ENCODE measurements around the gene IFITM5. TPM values are rescaled to one million over a fixed set of nuclear protein-coding genes. Genes with fewer than 3 reads are reported as not detected.
"Not testable (repeated sequence)": the region's sequence is repeated elsewhere in the genome, so short reads cannot be mapped to it uniquely, and the experiment has no call there.

IFITM5 gene
- total and polyA plus RNA-seq, 8 donors, result 0.18 to 0.91 (median 0.57) TPM; not detected in 4

- Histone ChIP-seq H3K4me1 (peaks cover 16 to 70% of the 10 kb centered on the region in 2 donors), H3K36me3 (peaks cover 0 to 16% of the 10 kb centered on the region in 2 donors), H3K9me3 (no peaks in the 10 kb centered on the region), H3K27ac (peak overlapping the region; percentile 84 to 91), H3K27me3 (peaks cover 3 to 8% of the 10 kb centered on the region in 2 donors), H3K4me3 (peak overlapping the region in 1 of 2 donors; percentile 59)
- intact Hi-C loops (cut with DNase I), result no loop called here
- ATAC-seq, result no peak
- peak in 1 of 4 donors; percentile 69 for DNase-seq
- TF ChIP-seq, protein P1, sequence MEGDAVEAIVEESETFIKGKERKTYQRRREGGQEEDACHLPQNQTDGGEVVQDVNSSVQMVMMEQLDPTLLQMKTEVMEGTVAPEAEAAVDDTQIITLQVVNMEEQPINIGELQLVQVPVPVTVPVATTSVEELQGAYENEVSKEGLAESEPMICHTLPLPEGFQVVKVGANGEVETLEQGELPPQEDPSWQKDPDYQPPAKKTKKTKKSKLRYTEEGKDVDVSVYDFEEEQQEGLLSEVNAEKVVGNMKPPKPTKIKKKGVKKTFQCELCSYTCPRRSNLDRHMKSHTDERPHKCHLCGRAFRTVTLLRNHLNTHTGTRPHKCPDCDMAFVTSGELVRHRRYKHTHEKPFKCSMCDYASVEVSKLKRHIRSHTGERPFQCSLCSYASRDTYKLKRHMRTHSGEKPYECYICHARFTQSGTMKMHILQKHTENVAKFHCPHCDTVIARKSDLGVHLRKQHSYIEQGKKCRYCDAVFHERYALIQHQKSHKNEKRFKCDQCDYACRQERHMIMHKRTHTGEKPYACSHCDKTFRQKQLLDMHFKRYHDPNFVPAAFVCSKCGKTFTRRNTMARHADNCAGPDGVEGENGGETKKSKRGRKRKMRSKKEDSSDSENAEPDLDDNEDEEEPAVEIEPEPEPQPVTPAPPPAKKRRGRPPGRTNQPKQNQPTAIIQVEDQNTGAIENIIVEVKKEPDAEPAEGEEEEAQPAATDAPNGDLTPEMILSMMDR (IDR thresholded peaks at IDR 0.05), result no peak
These were observed 14.0 kb upstream of the IFITM5 start for GRCh38 chr11:313304-313786.

- TF ChIP-seq, protein P1 (IDR thresholded peaks at IDR 0.05), result no peak
- intact Hi-C loops (cut with DNase I), result no loop called here
These were observed 12.9 kb upstream of the IFITM5 start for GRCh38 chr11:312092-312816.

DNA sequence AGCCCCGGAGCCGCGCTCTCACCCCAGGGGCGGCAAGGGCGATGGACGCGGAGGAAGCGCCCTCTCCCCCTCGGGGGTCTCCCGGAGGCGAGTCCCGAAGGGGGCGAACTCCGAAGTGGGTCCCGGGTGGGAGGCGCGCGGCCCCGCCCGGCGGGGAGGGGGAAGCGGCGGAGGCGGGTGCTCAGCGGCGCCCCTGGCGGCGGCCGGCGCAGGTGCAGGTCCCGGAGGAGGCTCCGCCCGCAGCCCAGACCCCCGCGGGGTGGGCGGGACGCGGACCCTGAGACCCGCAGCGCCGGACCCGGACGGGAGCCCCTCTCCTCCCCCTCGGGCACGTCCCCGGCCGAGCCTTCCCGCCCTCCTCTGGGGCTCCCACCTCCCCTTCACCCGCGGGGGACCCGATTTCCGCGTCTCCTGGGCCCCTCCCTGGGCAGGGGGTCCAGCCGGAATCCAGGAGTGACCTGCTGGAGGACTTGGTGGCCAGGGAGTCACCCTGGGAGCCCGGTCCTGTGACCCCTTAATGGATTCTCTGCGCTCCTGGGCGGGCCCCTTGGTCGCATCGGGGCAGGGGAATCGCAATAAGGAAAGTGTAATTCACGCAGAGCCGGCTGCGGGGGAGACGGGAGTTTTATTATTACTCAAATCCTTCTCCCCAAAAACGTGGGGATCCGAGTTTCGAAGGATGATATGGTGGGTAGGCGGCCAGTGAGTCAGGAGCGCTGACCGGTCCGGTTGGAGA is 11.9 kb upstream of the IFITM5 start:
- Histone ChIP-seq H3K4me1 (peaks cover 16 to 72% of the 10 kb centered on the region in 2 donors), H3K36me3 (peaks cover 0 to 12% of the 10 kb centered on the region in 2 donors), H3K27ac (peak overlapping the region; percentile 53 to 91), H3K4me3 (peak overlapping the region in 1 of 2 donors; percentile 59)
- intact Hi-C loops (cut with DNase I); H3K9me3 ChIP-seq; H3K27me3 ChIP-seq: not testable (repeated sequence)
- DNase-seq, result peak in 1 of 4 donors; percentile 49
- ATAC-seq, result peak; percentile 75

More at GRCh38 chr11:312092-312816, 12.9 kb upstream of the IFITM5 start:
- ATAC-seq (no peak), DNase-seq (peak in 1 of 4 donors; percentile 25)
- Histone ChIP-seq H3K4me3 (peak overlapping the region in 1 of 2 donors; percentile 59), H3K36me3 (peaks cover 0 to 16% of the 10 kb centered on the region in 2 donors), H3K27me3 (peaks cover 3 to 8% of the 10 kb centered on the region in 2 donors), H3K27ac (peak overlapping the region; percentile 53 to 91), H3K4me1 (peaks cover 16 to 72% of the 10 kb centered on the region in 2 donors), H3K9me3 (no peaks in the 10 kb centered on the region)

- H3K27me3 ChIP-seq; H3K36me3 ChIP-seq; H3K9me3 ChIP-seq; intact Hi-C loops (cut with DNase I): not testable (repeated sequence)
- ATAC-seq, result peak; percentile 4
- peak in 1 of 4 donors; percentile 36 for DNase-seq
- peak overlapping the region; percentile 88 to 93 for H3K27ac ChIP-seq
- peaks cover 9 to 72% of the 10 kb centered on the region in 2 donors for H3K4me1 ChIP-seq
- H3K4me3 ChIP-seq, result peak overlapping the region; percentile 35 to 69
These were observed 10.8 kb upstream of the IFITM5 start for GRCh38 chr11:309979-310572.

DNA sequence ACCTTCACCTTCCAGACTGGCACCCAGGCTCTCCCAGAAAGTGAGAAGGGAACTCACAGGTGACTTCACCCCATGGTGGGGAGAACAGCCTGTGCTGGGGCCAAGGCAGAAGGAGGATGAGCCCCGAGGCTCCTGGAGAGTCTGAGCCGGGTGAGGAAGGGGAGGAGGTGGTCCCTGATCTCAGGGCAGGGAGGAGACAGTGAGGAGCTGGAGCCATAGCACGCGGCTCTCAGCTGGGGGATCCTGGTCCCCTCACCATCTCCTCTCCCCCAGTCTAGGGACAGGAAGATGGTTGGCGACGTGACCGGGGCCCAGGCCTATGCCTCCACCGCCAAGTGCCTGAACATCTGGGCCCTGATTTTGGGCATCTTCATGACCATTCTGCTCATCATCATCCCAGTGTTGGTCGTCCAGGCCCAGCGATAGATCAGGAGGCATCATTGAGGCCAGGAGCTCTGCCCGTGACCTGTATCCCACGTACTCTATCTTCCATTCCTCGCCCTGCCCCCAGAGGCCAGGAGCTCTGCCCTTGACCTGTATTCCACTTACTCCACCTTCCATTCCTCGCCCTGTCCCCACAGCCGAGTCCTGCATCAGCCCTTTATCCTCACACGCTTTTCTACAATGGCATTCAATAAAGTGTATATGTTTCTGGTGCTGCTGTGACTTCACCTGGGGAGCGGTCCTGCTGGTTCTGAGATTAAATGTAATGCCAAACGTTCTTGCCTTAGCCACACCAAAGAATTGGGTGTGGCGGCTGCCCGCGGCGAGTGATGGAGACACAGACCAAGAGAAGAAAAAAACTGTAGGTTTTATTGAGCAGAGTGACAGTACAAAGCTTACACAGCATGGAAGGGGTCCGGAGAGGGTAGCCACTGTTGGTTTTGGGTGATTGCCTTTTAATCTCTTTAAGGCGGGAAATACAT is 9.7 kb upstream of the IFITM5 start:
- ATAC-seq, result peak; percentile 0
- H3K9me3 ChIP-seq; intact Hi-C loops (cut with DNase I); H3K27me3 ChIP-seq; H3K36me3 ChIP-seq: not testable (repeated sequence)
- DNase-seq, result peak in 1 of 4 donors; percentile 49
- peak overlapping the region; percentile 35 to 69 for H3K4me3 ChIP-seq
- peaks cover 7 to 72% of the 10 kb centered on the region in 2 donors for H3K4me1 ChIP-seq
- peak overlapping the region; percentile 88 to 93 for H3K27ac ChIP-seq

GRCh38 chr11:307766-308708 is 8.7 kb upstream of the IFITM5 start, which contains the start of gene IFITM2:
TSS of gene IFITM2 (plus strand) at chr11:307816. CDS start at chr11:308193, 377 bp downstream.
- Histone ChIP-seq H3K4me1 (peaks cover under 1 to 62% of the 10 kb centered on the region in 2 donors), H3K27ac (peak within 1 kb of the TSS; percentile 88 to 93), H3K4me3 (peak within 1 kb of the TSS; percentile 35 to 69)
- DNase-seq (peak in 3 of 4 donors; percentile 81 to 89 (median 87)), ATAC-seq (peak; percentile 70)
- intact Hi-C loops (cut with DNase I); H3K9me3 ChIP-seq; H3K27me3 ChIP-seq; H3K36me3 ChIP-seq: not testable (repeated sequence)

Data from left lung (tissue), 10 donors.